Stimulated activated CD4-positive, alpha-beta T cell treated with anti-CD3 and anti-CD28 coated beads, Interleukin-12 subunit alpha, Interleukin-12 subunit beta, amount 100 ng/mL, for 24 hours (primary cell): ENCODE results near the gene MSANTD2.

Source experiments
- DNase-seq, 2 experiments: peaks; one replicate each; pipeline ENCODE4 v3.0.0-alpha.2; 2020; ENCODE audit warnings: low read depth in 2 of 2

The MSANTD2 gene

GRCh38 chr11:124737638-124738305, 62.4 kb downstream of the MSANTD2 start:
- no peak for DNase-seq

GRCh38 chr11:124736736-124737135, 63.5 kb downstream of the MSANTD2 start:
- DNase-seq = no peak

- no peak for DNase-seq
Observed at GRCh38 chr11:124732230-124732629, 68.0 kb downstream of the MSANTD2 start.

- DNase-seq = no peak
Observed at GRCh38 chr11:124729571-124729970, 70.6 kb downstream of the MSANTD2 start.

- no peak for DNase-seq
Observed at GRCh38 chr11:124728134-124728533, 72.1 kb downstream of the MSANTD2 start.

- DNase-seq = no peak
Observed at GRCh38 chr11:124727474-124727873, 72.7 kb downstream of the MSANTD2 start.

- DNase-seq = no peak
Observed at GRCh38 chr11:124725719-124726105, 74.5 kb downstream of the MSANTD2 start.

- no peak for DNase-seq
Observed at GRCh38 chr11:124724979-124725718, 75.1 kb downstream of the MSANTD2 start.

GRCh38 chr11:124722176-124722575, 78.0 kb downstream of the MSANTD2 start:
- no peak for DNase-seq

- DNase-seq = no peak
Observed at GRCh38 chr11:124719534-124719933, 80.7 kb downstream of the MSANTD2 start.

GRCh38 chr11:124718801-124719200, 81.4 kb downstream of the MSANTD2 start:
- DNase-seq = no peak

GRCh38 chr11:124717786-124718651, 82.2 kb downstream of the MSANTD2 start:
- DNase-seq = no peak

- no peak for DNase-seq
Observed at GRCh38 chr11:124717421-124717785, 82.8 kb downstream of the MSANTD2 start.

GRCh38 chr11:124716591-124716990, 83.6 kb downstream of the MSANTD2 start:
- no peak for DNase-seq
